ENCODE measurements around the gene CDCP2.
"Not testable (repeated sequence)": the region's sequence is repeated elsewhere in the genome, so short reads cannot be mapped to it uniquely, and the experiment has no call there.

Gene CDCP2

DNA sequence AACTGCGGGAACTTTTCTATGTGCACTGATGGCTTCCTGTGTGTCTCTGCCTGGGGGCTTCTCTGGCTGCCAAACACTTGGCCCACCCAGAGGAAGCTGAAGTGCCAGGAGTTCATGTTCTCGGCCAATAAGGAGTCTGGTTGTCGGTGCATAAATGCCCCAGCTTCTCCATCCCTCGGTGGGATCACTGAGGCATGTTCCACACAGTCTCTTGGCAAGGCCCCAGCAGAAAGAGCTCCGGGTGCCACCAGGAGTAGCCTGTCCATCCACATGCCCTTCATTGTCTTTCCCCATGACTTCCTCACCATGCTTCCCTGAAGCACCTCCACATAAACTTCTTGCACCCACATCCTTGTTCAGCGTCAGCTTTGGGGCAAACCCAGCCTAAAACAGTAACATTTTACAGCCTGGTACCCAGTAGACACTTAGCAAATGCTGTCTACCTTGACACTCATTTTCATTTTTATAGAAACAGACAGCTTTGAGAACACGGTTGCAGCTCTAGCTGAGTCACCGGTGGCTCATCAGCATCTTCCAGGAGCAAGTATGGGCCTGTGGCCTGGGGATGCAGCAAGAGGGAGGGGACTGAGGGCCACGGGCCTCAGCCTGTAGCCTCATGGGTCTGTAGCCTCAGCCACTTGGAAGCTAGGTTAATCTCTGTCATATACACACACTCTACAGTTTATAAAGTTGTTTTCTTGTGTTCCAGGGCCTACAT lies 14.8 kb upstream of the CDCP2 start:
- no peak for DNase-seq (ENCODE audit: low read depth)

DNA sequence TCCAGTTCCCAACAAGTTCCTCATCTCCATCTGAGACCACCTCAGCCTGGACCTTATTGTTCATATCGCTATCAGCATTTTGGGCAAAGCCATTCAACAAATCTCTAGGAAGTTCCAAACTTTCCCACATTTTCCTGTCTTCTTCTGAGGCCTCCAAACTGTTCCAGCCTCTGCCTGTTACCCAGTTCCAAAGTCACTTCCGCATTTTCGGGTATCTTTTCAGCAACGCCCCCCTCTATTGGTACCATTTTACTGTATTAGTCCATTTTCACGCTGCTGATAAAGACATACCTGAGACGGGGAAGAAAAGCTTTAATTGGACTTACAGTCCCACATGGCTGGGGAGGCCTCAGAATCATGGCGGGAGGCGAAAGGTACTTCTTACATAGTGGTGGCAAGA lies 13.6 kb upstream of the CDCP2 start:
- DNase-seq (ENCODE audit: low read depth), result not testable (repeated sequence)

DNA sequence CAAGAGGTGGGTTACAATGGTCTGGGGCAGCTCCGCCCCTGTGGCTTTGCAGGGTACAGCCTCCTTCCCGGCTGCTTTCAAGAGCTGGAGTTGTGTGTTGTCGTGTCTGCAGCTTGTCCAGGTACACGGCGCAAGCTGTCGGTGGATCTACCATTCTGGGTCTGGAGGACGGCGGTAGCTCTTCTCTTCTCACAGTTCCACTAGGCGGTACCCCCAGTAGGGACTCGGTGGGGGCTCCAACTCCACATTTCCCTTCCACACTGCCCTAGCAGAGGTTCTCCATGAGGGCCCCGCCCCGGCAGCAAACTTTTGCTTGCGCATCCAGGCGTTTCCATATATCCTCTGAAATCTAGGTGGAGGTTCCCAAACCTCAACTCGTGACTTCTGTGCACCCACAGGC lies 12.3 kb upstream of the CDCP2 start:
- DNase-seq (ENCODE audit: low read depth), result no peak

DNA sequence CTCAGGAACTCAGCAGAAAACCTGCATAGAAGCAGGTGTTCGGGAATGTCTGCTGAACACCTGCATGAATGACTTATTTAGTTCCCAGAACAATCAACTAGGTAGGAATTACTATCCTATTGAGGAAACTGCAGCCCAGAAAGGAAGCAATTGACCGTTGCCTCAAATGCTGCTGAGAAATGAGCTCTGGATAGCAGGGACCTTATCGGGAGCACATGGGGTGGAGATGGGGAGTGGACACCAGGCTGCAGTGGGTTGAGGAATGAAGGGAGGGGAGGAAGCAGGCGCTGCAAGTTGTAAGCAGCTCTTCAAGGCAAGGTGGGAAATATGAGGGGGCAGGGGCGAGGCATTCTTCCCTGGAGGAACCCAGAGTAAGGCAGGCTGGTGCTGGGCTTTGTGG lies 10.8 kb upstream of the CDCP2 start:
- DNase-seq (ENCODE audit: low read depth), result no peak

DNA sequence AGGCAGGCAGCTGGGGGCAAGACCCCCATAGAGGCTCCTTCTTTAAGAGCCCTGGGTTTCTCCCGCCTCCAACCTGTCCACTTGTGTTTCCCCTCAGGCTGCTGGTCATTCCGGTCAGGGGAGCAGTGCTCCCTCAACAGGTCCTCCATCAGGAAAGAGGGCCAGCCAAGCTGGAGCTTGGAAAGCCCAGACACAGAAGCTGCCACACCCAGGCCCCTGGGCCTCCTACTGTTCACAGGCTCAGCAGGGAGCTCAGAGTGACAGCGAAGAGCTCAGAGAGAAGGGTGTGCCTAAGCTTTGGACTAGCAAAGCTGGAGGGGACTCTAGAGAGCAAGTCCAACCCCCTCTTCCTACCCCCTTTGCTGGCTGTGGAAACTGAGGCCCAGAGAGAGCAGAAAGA lies 10.3 kb upstream of the CDCP2 start:
- DNase-seq (ENCODE audit: low read depth), result no peak

DNA sequence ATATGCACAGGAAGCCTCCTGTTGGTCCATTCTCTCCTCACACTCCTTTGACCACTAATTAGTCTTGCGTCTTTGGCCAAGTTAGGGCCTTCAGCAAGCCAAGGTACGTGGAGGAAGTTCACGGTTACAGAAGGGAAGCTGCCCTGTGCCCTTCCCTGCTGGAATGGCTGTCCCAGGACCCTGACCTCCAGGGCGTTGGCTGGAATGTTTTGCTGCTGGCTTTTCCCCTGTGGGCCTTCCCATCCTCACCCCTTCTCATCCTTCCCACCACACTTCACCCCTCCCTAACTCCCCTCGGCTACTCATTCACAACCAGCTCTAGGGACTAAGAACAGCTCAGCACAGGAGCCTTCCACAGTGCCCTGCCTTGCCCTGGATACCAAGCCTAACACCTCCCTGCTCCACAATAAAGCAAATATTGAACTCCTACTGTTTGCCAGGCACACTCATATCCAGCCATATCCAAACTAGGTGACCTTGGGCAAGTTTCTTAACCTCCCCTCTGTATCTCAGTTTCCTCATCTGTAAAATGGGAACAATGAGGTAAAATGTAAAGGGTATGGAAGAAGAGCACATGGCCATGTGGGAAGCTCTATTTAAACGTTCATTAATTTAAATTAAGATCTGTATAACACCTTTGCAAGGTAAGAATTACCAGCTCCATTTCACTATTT lies 8.8 kb upstream of the CDCP2 start:
- no peak for DNase-seq (ENCODE audit: low read depth)

DNA sequence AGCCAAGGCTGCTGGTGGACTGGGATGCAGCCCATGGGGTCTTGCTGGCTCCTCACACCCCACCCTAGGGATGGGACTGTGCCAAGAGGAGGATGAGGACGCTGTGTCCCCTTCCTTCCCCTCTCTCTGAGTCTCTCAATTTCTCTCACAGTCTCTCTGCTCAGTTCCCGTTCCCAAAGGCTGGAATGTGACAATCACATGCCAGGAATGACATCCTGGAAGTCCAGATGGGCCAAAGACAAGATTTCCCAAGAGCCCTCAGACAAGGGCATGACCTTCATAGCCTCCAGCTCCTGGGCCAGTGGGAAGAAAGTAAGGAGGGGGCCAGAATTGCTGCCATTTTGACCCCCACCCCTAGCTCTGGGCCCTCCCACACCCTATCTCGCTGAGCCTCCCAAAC lies 7.6 kb upstream of the CDCP2 start:
- DNase-seq (ENCODE audit: low read depth), result no peak

DNA sequence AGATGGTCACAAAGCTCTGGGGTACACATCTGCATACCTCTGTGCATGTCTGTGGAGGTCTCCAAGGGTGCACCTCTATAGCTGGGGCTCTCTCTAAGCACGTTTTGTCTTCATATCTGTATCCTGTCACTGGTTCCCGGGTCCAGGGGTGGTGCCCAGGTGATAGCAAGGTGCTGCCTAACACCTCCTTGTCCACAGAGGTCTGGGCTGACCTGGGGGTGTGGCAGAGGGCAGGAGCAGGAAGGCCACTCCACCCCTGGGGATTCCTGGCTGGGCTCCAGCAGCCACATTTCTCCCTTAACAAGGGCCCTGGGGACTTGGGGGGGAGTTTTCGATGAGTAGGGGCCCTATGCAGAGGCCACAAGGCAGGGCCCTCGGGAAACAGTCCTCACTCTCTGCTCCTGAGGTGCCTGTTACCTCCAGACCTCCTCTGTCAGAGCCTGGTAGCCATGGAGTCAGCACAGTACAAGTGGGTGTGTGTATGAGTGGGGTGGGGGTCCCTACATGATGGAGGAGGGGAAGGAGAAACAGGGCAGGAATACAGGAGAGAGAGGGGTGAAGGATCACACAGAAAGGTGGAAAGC lies 7.0 kb upstream of the CDCP2 start:
- no peak for DNase-seq (ENCODE audit: low read depth)

DNA sequence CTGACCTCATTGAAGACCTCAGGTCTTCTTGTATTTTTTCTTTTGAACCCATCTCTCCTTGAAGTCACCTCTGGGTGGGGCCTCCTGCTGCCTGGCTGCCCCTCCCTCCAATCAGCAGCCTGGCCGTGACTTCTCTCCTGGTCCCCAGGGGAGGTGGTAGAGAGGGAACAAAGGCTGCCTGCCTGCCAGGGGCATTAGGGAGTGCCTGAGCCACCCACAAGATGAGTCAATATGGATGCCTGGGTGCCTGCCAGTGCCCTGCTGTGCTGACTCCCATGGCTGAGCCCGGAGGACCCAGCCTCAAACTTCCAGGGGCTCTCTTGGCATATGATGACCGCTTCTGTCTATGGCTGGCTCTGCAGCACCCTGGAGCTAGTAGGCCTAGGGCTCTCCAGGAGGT lies 5.3 kb upstream of the CDCP2 start:
- no peak for DNase-seq (ENCODE audit: low read depth)

DNA sequence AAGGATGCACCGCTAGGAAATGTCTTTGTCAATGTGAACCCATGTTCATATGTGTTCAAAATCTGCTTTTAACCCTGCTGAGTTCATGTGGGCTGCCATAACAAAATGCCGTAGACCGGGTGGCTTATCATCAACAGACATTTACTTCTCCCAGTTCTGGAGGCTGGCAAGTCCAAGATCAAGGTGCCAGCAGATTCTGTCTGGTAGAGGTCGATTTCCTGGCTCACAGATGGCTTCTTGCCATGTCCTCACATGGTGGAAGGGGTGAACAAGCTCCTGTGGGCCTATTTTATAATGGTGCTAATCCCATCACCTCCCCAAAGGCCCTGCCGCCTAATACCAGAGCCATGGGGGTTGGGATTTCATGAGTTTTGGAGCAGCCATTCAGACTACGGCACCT lies 4.6 kb upstream of the CDCP2 start:
- no peak for DNase-seq (ENCODE audit: low read depth)

DNA sequence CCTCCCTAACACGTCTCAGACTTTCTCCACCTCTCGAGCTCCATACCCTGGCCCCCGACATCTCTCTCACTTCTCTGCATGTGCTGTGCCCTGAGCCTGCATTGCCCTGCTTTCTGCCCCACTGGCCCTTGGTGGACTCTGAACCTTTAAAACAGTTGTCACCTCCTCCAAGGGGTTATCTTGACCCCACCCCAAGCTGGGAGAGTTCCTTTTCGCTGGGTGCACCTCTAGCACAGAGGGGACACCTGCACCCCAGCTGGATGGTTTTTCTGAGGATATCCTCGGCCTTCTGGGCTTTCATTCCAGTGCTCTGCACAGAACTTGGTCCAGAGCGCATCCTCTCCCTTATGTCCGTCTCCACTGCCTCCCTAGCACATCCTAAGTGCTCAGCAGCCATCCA lies 4.2 kb upstream of the CDCP2 start:
- no peak for DNase-seq (ENCODE audit: low read depth)

DNA sequence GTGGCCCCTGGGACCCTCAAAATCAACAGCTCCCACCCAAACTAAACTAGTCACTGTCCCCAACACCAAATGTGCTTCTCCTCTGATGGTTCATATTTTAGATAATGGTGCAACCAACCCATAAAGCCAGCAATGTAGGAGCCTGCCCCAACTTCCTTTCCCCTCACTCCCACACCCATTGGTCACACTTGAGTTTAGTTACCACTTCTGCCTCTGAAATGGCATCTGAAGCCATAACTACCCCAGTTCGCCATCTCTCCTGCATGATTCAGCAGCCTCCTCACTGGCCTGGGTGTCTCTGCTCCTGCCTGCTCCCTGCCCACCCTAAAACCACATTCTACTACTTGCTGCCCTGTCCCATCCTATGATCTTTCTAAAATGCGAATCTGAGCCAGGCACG lies 3.4 kb upstream of the CDCP2 start:
- DNase-seq (ENCODE audit: low read depth), result no peak

DNA sequence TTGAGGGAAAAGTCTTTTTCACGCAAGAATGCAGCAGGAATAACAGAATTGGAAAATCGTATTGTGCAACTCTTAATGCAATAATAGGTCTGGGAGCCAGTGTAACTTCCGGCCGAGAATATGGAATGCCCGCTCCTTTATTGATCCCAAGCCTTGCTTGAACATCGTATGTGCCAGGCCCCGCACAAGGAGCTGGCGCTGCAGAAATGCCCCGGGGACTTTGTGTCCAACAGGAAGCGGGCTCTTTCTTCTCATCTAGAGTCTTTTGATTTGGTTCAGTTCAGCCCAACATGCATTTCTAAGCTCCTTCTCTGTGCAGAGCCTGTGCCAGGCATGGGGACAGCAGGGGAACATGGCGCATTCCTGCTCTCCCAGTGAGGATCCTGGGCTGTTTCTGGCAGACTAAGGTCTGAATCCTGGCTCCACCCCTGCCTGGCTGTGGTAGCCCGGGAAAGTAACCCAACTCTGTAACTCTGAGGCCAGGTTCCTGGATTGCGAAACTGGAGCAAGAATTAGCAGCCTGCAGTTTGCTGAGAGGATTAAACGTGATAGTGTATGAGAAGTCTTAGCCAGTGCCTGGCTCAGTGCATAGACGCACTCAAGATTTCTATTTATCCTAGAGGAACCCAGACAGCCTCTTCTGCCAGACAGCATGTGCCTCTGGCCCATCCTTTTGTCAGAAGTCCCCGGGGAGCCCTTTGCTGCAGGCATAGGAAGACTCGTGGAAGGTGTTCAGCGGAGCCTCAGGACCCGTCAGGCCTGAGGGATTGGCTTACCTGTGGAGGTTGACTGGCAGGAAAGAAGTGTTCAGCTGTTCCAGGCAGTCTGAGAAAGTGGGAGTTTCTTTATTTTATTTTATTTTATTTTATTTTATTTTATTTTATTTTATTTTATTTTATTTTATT lies 987 bp upstream of the CDCP2 start:
- no peak for DNase-seq (ENCODE audit: low read depth)

DNA sequence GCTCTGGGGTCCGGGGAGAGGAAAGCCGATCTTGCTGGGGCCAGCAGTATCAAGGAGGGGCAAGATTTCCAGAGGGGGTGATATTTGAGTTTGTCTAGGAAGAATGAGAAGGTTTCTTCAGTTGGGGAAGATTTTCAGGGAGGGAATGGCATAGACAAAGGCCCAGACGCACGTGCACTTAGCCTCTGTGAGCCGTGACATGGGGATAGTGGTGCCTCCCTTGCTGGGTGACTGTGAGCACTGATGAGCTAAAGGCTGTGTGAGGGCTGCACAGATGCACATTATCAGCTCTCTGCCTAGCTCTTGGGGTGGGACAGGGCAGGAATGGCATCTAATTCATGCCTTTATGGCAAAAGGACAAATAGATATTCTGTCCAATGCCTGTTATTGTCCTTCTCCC lies 1.8 kb downstream of the CDCP2 start:
- no peak for DNase-seq (ENCODE audit: low read depth)

DNA sequence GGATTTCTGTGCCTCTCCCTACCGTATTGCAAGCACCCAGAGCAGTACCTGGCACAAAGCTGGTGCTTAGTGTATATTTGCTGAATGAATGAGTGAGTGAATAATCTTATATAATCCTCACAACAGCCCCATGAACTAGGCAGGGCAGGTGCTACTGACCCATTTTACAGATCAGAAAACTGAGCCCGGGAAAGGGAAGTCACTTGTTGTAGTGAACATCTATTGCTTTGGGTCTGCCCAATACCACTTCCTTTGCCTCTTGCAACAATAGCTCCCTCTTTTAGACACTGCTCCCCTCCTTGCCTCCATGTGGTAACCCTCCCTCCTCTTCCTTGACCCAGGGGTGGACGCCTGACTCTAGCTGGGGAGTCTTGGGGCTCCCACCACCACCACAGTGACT lies 3.1 kb downstream of the CDCP2 start:
- no peak for DNase-seq (ENCODE audit: low read depth)

DNA sequence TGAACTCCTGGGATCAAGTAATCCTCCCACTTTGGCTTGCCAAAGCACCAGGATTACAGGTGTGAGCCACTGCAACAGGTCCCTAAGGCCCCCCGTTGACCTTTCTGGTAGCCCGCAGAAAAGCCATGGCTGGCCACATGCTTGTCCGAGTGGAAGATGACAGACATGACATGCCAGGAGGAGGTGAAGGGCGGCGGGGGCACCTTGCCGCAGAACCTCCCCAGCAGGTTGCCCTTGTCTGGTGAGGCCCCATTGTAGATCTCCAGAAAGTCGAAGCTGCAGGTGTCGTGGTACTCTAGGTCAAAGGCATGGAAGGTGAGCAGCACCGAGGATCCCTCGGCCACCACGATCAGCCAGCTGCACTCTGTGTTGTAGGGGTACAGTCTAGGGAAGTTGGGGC lies 8.4 kb downstream of the CDCP2 start:
- no peak for DNase-seq (ENCODE audit: low read depth)

DNA sequence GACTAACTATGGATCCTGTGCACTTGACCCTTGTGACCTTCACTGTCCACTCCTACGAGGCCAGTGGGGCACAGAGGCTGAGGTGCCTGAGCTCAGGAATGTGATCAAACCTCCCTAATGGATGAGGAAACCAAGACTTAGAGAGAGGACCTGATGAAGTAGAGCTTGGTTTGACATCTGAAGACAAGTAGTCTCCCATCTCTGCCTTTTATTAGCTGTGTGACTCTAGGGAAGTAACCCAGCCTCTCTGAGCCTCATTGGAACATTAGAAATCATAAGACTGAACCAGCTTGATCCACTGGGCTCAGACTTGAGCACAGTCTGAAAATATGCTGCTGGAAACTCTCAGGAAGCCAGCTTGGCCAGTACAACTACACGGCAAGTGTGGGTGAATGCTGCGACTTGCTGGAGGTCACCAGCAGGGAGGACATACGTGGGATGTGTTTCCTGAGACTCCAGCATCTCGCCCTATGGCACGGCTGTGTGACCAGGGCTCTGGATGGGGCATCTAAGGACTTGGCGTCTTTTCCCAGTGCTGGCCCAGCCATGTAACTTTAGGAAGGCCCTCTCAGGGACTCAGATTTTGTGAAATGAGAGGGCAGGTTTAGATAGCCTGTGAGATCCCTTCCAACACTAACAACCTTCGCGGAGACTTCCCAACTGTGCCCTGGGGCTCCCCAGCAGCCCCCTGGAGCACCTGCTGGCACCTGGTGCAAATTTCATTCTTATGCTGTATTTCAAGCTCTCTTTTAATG lies 10.5 kb downstream of the CDCP2 start:
- no peak for DNase-seq (ENCODE audit: low read depth)

DNA sequence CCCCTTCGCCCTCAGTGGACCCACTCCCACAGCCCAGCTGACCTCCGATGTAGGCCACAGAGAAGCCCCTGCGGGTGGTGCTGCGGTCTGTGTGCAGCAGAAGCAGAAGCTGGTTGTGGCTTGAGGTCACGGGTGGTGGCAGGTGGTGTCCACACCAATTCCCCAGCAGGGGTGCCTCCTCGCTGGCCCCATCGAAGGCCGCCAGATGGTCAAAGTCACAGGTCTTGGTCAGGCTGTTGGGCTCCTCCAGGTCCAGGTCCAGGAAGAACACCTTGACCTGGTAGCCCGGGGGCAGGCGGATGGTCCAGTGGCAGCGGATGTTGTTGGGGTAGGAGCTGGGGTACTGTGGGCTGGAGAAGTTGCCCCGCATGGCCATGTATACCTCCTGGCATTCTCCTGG lies 13.1 kb downstream of the CDCP2 start:
- DNase-seq (ENCODE audit: low read depth), result no peak

DNA sequence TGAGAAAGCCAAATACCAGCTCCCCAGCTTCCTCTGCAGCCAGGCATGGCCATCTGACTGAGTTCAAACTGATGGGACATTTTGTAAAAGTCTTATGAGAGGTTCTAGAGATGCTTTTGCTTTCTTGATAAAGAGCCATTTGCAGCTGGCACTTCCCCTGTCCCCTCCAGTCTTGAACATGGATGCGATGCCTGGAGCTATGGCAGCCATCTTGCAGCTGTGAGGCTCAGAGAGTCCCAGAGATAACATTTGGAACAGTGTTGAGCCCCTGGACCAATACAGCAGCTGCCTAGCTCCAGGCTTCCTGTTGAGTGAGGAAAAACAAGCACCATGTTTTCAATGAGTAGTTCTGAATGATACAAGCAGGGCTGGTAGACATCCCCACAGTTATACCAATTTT lies 13.8 kb downstream of the CDCP2 start:
- no peak for DNase-seq (ENCODE audit: low read depth)

DNA sequence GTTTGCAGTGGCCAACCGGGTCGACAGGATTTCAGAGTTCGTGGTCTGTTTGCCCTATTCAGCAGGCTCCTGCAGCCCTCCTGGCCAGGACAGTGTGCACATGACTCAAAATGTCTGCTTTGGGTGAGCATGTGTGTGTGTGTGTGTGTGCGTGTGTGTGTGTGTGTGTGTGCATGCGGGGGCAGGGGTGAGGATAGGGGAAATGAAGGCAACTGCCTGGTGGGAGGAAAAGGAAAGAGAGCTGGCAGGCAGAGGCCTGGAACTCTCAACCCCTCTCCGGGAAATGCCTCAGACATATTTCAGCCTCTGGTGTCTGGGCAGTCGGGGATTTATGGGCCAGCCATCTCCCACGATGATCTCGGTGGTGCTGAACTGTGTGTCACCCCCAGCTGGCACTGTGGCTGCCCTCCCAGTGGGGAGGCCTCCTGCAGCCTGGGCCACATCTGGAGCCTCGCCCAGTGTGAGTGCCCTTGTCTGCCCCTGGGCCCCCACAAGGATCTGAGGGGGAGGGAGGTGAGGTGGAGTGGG lies 15.2 kb downstream of the CDCP2 start:
- no peak for DNase-seq (ENCODE audit: low read depth)

DNA sequence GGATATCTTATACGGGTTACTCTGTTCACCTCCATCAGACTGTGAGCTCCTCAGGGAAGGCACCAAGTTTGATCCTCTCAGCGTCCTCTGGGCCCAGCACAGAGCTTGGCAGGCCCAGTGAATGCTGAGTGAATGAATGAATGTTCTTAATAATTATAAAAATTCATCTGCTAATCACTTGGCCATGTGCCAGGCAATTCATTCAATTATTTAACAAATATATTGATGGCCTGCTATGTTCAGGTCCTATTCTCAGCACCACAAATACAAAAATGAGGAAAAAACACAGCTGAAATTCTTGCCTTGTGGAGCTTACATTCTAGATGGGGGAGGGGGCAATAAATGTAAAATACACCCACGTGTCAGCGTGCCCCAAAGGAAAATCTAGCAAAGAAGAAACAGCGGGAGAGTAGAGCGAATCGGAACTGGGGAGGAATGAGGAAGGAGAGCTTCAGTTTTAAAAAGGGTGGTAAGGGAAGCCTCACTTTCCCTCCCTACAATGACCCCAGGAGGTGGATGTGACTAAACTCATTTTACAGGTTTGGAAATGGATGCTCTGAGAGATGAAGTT lies 15.8 kb downstream of the CDCP2 start:
- DNase-seq (ENCODE audit: low read depth), result no peak
